ENCODE results near the gene TMEM62.

GRCh38 chr15:43213466-43213865 is 80.1 kb downstream of the TMEM62 start:
- TF ChIP-seq, protein P1, sequence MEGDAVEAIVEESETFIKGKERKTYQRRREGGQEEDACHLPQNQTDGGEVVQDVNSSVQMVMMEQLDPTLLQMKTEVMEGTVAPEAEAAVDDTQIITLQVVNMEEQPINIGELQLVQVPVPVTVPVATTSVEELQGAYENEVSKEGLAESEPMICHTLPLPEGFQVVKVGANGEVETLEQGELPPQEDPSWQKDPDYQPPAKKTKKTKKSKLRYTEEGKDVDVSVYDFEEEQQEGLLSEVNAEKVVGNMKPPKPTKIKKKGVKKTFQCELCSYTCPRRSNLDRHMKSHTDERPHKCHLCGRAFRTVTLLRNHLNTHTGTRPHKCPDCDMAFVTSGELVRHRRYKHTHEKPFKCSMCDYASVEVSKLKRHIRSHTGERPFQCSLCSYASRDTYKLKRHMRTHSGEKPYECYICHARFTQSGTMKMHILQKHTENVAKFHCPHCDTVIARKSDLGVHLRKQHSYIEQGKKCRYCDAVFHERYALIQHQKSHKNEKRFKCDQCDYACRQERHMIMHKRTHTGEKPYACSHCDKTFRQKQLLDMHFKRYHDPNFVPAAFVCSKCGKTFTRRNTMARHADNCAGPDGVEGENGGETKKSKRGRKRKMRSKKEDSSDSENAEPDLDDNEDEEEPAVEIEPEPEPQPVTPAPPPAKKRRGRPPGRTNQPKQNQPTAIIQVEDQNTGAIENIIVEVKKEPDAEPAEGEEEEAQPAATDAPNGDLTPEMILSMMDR (IDR thresholded peaks at IDR 0.05; ENCODE audit: poor library complexity), result no peak
- TF ChIP-seq EZH2phosphoT487 (IDR thresholded peaks at IDR 0.05; ENCODE audit: low read depth, severe bottlenecking, unreplicated experiment), result no peak

All from hepatocyte (in vitro differentiated cells).